Spleen (tissue), 11 donors: Measurements from ENCODE around the gene QPCTL. TPM values are rescaled to one million over a fixed set of nuclear protein-coding genes. Genes with fewer than 3 reads are reported as not detected.

Experiments used
- DNase-seq: peaks from one replicate; pipeline ENCODE4 v3.0.0-alpha.2; 2020
- H3K27ac ChIP-seq, 8 donors: fragments of 200-600 bp; sonication (generic) in 7 of 8; 1 replicate in 4 of 8; 2 replicates in 4 of 8; pipeline versions ENCODE4 v1.5.0 to v1.8.0; 2016 to 2021; ENCODE audit warnings: inconsistent platforms in 4 of 8, mild to moderate bottlenecking in 4 of 8, moderate library complexity in 1 of 8
- H3K27me3 ChIP-seq, 7 donors: fragments of 200-600 bp; sonication (generic) in 6 of 7; replicated peaks in 1 of 7; 1 replicate in 4 of 7; 2 replicates in 3 of 7; pipeline versions ENCODE4 v1.5.0 to v1.8.0; 2016 to 2021; ENCODE audit warnings: inconsistent platforms in 3 of 7, mild to moderate bottlenecking in 1 of 7
- H3K36me3 ChIP-seq, 6 donors: fragments of 200-600 bp; sonication (generic) in 5 of 6; 1 replicate in 4 of 6; 2 replicates in 2 of 6; pipeline versions ENCODE4 v1.5.0 to v1.8.0; 2016 to 2021; ENCODE audit warnings: inconsistent platforms in 2 of 6
- H3K4me1 ChIP-seq, 6 donors: fragments of 200-600 bp; sonication (generic) in 5 of 6; 1 replicate in 3 of 6; 2 replicates in 3 of 6; pipeline versions ENCODE4 v1.5.0 to v1.8.0; 2016 to 2021; ENCODE audit warnings: inconsistent platforms in 3 of 6
- H3K4me3 ChIP-seq, 8 donors: fragments of 200-600 bp; sonication (generic) in 7 of 8; 1 replicate in 4 of 8; 2 replicates in 4 of 8; pipeline versions ENCODE4 v1.5.0 to v1.8.0; 2016 to 2021; ENCODE audit warnings: inconsistent platforms in 4 of 8, mild to moderate bottlenecking in 4 of 8, moderate library complexity in 2 of 8
- H3K9me3 ChIP-seq, 8 donors: fragments of 200-600 bp; sonication (generic) in 7 of 8; 1 replicate in 4 of 8; 2 replicates in 4 of 8; pipeline versions ENCODE4 v1.5.0 to v1.8.0; 2016 to 2021; ENCODE audit warnings: inconsistent platforms in 4 of 8
- POLR2A ChIP-seq, 3 donors: fragments of 450-650 bp; IDR thresholded peaks; one replicate each; pipeline ENCODE4 v1.5.1; 2017; ENCODE audit warnings: antibody characterized with exemption in 3 of 3, mild to moderate bottlenecking in 1 of 3
- POLR2AphosphoS5 ChIP-seq, 3 donors: sonication (generic); formaldehyde crosslinking; IDR thresholded peaks; one replicate each; pipeline ENCODE4 v1.5.1; 2017; ENCODE audit warnings: antibody characterized with exemption in 3 of 3
- WGBS, 5 donors: extraction: QIAGEN DNeasy Blood & Tissue Kit in 3 of 5; methylation state at CpG; one replicate each; pipeline versions ENCODE4 v1.1.5 to v1.1.7; 2013 to 2018; 5-methylcytosine and 5-hydroxymethylcytosine counted together
- intact Hi-C: fragments of 100-400 bp; cut with DNase I; formaldehyde crosslinking; loops from one replicate; pipeline ENCODE4 v1.15.0; 2023; ENCODE audit warnings: low total_unique reads
- polyA plus RNA-seq, 3 donors: library from polyadenylated mRNA; stranded (reverse); fragments of 200-250 nt; gene quantifications; one replicate each; pipeline ENCODE4 v1.2.1, GENCODE V29; 2013
- total RNA-seq, 7 donors: library from RNA; depleted of rRNA in 3 of 7; stranded (reverse); fragments of >200 nt in 3 of 7; fragmentation: NEBNext Ultra II Directional in 4 of 7; extraction: Animal tissue kit (Norgen Biotek cat#: 25700) in 4 of 7; gene quantifications; one replicate each; pipeline versions ENCODE4 v1.1.0 to v1.2.1, GENCODE V29; 2016 to 2021
- TF ChIP-seq, protein P1 (sequence below), 11 experiments: fragments of 200-600 bp in 7 of 11; fragments of 450-650 bp in 4 of 11; sonication (generic) in 4 of 11; IDR thresholded peaks in 8 of 11; conservative IDR thresholded peaks in 3 of 11; 1 replicate in 7 of 11; 2 replicates in 4 of 11; pipeline versions ENCODE4 v1.4.0 to v1.8.0; 2016 to 2021; ENCODE audit warnings: antibody characterized with exemption in 11 of 11, inconsistent platforms in 4 of 11, mild to moderate bottlenecking in 1 of 11
- donor health status: healthy with polysubstance abuse.
- donor health status: DM: no; HTN: no; CAD: no; lungs with moderate emphysema.
- donor health status: DM: no; HTN: no; CAD: no.
- donor health status: Bipolar disorder and iron deficiency.
- donor health status: healthy.
- donor health status: DM: no; HTN: no; CAD: no.
- donor health status: DM: yes; HTN: yes; CAD: no.

QPCTL gene
- total and polyA plus RNA-seq, 10 donors = 5.0 to 10.7 (median 9.3) TPM

- intact Hi-C loops = no loop called here
- Histone ChIP-seq H3K4me1 (peaks cover 6 to 52% (median 30%) of the 10 kb centered on the region in 6 donors), H3K4me3 (no peak overlapping the region), H3K9me3 (no peaks in the 10 kb centered on the region), H3K27me3 (no peaks in the 10 kb centered on the region), H3K27ac (no peak overlapping the region), H3K36me3 (peaks cover 0 to 47% (median 23%) of the 10 kb centered on the region in 6 donors)
- no peak for DNase-seq
- 91 to 98% (median 96%) methylated on average over 3 of the region's 3 CpGs for WGBS, 5 donors
- no peak for TF ChIP-seq POLR2A (IDR thresholded peaks at IDR 0.05)
- no peak for TF ChIP-seq POLR2AphosphoS5 (IDR thresholded peaks at IDR 0.05)
- TF ChIP-seq, protein P1, sequence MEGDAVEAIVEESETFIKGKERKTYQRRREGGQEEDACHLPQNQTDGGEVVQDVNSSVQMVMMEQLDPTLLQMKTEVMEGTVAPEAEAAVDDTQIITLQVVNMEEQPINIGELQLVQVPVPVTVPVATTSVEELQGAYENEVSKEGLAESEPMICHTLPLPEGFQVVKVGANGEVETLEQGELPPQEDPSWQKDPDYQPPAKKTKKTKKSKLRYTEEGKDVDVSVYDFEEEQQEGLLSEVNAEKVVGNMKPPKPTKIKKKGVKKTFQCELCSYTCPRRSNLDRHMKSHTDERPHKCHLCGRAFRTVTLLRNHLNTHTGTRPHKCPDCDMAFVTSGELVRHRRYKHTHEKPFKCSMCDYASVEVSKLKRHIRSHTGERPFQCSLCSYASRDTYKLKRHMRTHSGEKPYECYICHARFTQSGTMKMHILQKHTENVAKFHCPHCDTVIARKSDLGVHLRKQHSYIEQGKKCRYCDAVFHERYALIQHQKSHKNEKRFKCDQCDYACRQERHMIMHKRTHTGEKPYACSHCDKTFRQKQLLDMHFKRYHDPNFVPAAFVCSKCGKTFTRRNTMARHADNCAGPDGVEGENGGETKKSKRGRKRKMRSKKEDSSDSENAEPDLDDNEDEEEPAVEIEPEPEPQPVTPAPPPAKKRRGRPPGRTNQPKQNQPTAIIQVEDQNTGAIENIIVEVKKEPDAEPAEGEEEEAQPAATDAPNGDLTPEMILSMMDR (IDR thresholded peaks at IDR 0.05 in 8 of 11, conservative IDR thresholded peaks at IDR 0.05 in 3 of 11) = no peak
These were observed 22.7 kb downstream of the QPCTL start for GRCh38 chr19:45715139-45715538.

DNA sequence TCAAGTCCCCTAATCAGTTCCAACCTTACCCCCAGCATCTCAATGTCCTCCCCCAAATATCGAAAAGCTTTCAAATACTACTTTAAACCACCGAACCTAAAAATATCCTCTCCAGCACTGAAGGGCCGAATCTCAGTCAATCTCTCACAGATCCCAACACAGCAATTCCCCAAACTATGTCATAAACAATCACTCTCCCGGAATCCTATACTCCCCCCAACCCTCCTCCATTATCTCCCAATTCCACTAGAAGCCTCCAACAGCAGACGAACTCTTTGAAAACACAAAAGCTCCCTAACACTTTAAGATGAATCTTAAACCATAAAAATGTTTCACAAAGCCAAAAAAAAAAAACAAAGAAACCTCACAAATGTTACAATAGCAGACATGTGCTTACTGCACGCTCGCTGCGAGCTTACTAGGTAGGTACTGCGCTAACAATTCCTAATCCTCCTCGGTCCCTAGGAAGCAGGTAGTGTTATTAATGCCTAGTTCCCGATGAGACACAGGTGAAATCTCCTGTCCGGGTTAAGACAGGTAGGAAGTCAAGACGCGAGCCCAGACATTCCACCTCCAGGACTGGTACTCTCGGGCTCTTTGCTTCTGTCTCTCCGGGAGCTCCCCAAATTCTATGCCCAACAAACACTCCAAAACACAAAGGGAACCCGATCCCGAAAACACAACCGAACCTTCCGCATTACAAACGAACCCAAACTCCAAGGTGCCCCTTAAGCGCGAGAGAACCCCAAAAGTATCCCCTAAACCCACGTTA lies 24.1 kb downstream of the QPCTL start:
- H3K4me1 ChIP-seq = peaks cover 6 to 52% (median 29%) of the 10 kb centered on the region in 6 donors
- DNase-seq = no peak
- WGBS, 5 donors = 3 to 5% (median 3%) methylated on average over 24 of the region's 24 CpGs
- H3K27me3 ChIP-seq = no peaks in the 10 kb centered on the region
- peak overlapping the region; percentile 47 to 82 (median 55) for H3K4me3 ChIP-seq
- peaks cover 0 to 45% (median 25%) of the 10 kb centered on the region in 6 donors for H3K36me3 ChIP-seq
- H3K27ac ChIP-seq = peak overlapping the region; percentile 70 to 97 (median 94)
- H3K9me3 ChIP-seq = no peaks in the 10 kb centered on the region
- TF ChIP-seq POLR2AphosphoS5 (IDR thresholded peaks at IDR 0.05) (no peak), POLR2A (IDR thresholded peaks at IDR 0.05) (no peak)
- TF ChIP-seq, protein P1 (IDR thresholded peaks at IDR 0.05 in 8 of 11, conservative IDR thresholded peaks at IDR 0.05 in 3 of 11) = no peak
- intact Hi-C loops = no loop called here

DNA sequence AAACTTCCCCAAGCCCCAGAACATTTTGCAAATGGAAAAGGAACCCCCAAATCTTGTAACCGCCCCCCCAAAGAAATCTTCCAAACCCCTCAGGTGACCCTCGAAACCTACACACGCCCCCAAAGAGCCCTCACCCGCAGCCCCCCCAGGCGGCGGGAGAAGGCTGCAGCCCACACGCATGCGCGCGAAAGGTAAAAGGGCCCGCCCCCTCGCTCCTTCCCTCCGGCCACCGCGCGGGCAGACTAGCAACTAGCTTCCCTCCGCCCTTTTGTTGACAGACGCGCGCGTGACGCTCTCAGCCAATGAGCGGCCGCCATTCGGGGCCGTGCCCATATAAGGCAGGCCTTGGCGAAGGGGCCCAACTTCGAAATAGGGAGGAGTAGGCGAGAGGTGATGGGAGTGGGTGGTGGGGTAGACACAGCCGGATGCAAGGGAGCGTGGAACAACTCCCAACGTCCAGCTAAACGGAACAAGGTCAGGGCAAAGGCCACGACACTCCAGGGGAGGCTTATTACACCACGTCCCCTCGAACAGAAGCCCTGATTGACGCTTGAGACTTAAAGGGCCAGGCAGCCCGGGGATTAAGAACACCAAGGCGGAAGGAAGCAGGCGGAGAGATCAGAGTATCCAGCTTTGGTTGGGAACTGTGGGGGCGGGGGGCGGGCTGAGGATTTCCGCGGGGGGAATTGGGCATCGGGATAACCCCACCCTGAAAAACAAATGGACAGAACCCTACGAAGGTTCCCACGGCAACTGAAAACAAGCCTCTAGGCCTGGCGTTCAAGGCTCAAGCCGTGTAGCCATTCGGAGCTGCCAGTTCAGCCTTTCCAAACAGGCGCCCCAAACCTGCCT lies 24.9 kb downstream of the QPCTL start:
- WGBS, 5 donors = 0 to 1% (median 1%) methylated on average over 41 to 51 of the region's 51 CpGs
- intact Hi-C loops = no loop called here
- peak; percentile 99 for DNase-seq
- peaks cover 0 to 45% (median 17%) of the 10 kb centered on the region in 6 donors for H3K36me3 ChIP-seq
- H3K9me3 ChIP-seq = no peaks in the 10 kb centered on the region
- peak overlapping the region; percentile 47 to 82 (median 55) for H3K4me3 ChIP-seq
- no peaks in the 10 kb centered on the region for H3K27me3 ChIP-seq
- peaks cover 6 to 59% (median 30%) of the 10 kb centered on the region in 6 donors for H3K4me1 ChIP-seq
- peak overlapping the region; percentile 86 to 97 (median 94) for H3K27ac ChIP-seq
- no peak for TF ChIP-seq POLR2A (IDR thresholded peaks at IDR 0.05)
- TF ChIP-seq, protein P1 (IDR thresholded peaks at IDR 0.05 in 8 of 11, conservative IDR thresholded peaks at IDR 0.05 in 3 of 11) = peak in 7 of 11 experiments; percentile 24 to 67 (median 47)
- peak; percentile 94 to 98 (median 95) for TF ChIP-seq POLR2AphosphoS5 (IDR thresholded peaks at IDR 0.05)
